SK-N-MC (cell line): ENCODE data around the gene PACS2.
"Not testable (repeated sequence)": the region's sequence is repeated elsewhere in the genome, so short reads cannot be mapped to it uniquely, and the experiment has no call there.

Source experiments
- EZH2 ChIP-seq: fragments of 200-600 bp; sonication (generic); IDR thresholded peaks from one replicate; pipeline ENCODE4 v1.6.1; 2017; ENCODE audit warnings: antibody characterized with exemption
- FOXP2 ChIP-seq: optimal IDR thresholded peaks from 2 replicates; pipeline ENCODE3; 2011; ENCODE audit warnings: mild to moderate bottlenecking, moderate library complexity; ENCODE audit not compliant: insufficient read depth; ENCODE audit errors: extremely low read length, control extremely low read depth
- POLR2AphosphoS5 ChIP-seq: IDR thresholded peaks from 2 replicates; pipeline ENCODE4 v1.6.1; 2012; ENCODE audit warnings: mild to moderate bottlenecking, low read depth, low read length, borderline replicate concordance

- TF ChIP-seq POLR2AphosphoS5, EZH2, FOXP2: not testable (repeated sequence)
Observed at GRCh38 chr14:105335231-105335542, 20.6 kb downstream of the PACS2 start.
